Panc1 (cell line): ENCODE measurements around the gene GTF2A2. TPM values are rescaled to one million over a fixed set of nuclear protein-coding genes. Genes with fewer than 3 reads are reported as not detected.

ENCODE experiments used
- ATAC-seq: fragments of 200-7000 bp; cut with Tn5 transposase; 2 replicates; pipeline ENCODE4 v1.9.1; 2020; ENCODE audit warnings: mild to moderate bottlenecking, moderate library complexity
- BruUV-seq: library from RNA; stranded (reverse); fragments of 400-500 nt; replicated peaks from 2 replicates; lab custom pipeline; 2021; lab: Mats Ljungman, UMichigan
- CTCF ChIA-PET: fragments of 300-600 bp; sonication (Branson Sonifier 250); formaldehyde crosslinking; loops from one replicate; lab custom pipeline; 2022; ENCODE audit warnings: antibody characterized with exemption; lab: Charles Lee
- POLR2A ChIA-PET: fragments of 300-600 bp; sonication (Branson Sonifier 250); formaldehyde crosslinking; loops from one replicate; lab custom pipeline; 2022; ENCODE audit warnings: antibody characterized with exemption; lab: Charles Lee
- DNase-seq: peaks from one replicate; pipeline ENCODE4 v3.0.0-alpha.2; 2010; ENCODE audit warnings: low read depth, low spot score
- H3K27ac ChIP-seq: 2 replicates; pipeline ENCODE4 v1.5.1; 2011; ENCODE audit warnings: mild to moderate bottlenecking, low read length, inconsistent platforms
- H3K27me3 ChIP-seq: fragments of 200-500 bp; sonication (Bioruptor generic); 2 replicates; pipeline ENCODE4 v1.6.0; 2014; ENCODE audit warnings: low read length, inconsistent platforms; ENCODE audit not compliant: control insufficient read depth, insufficient read depth
- H3K36me3 ChIP-seq: fragments of 200-500 bp; sonication (Bioruptor generic); 2 replicates; pipeline ENCODE4 v1.5.1; 2014; ENCODE audit warnings: inconsistent platforms, mild to moderate bottlenecking, low read length, moderate library complexity; ENCODE audit not compliant: control insufficient read depth, insufficient read depth
- H3K4me1 ChIP-seq: 2 replicates; pipeline ENCODE4 v1.5.1; 2011; ENCODE audit warnings: inconsistent platforms, mild to moderate bottlenecking, low read length, moderate library complexity; ENCODE audit not compliant: control insufficient read depth, insufficient read depth
- H3K4me3 ChIP-seq, 2 experiments: 2 replicates each; pipeline ENCODE4 v1.5.1; 2011 to 2012; ENCODE audit warnings: low read depth in 2 of 2, low read length in 2 of 2, mild to moderate bottlenecking in 2 of 2, inconsistent platforms in 1 of 2, moderate library complexity in 1 of 2
- H3K9me3 ChIP-seq: fragments of 200-500 bp; sonication (Bioruptor generic); 2 replicates; pipeline ENCODE4 v1.5.1; 2014; ENCODE audit warnings: low read depth, mild to moderate bottlenecking, inconsistent platforms, low read length, moderate library complexity; ENCODE audit not compliant: control insufficient read depth, insufficient read depth
- POLR2AphosphoS5 ChIP-seq: IDR thresholded peaks from 2 replicates; pipeline ENCODE4 v1.6.1; 2012; ENCODE audit warnings: mild to moderate bottlenecking, low read depth, low read length, moderate library complexity
- SIN3A ChIP-seq: IDR thresholded peaks from 2 replicates; pipeline ENCODE4 v1.6.1; 2012; ENCODE audit warnings: low read depth, mild to moderate bottlenecking, low read length, moderate library complexity, borderline replicate concordance; ENCODE audit not compliant: insufficient read depth
- TCF7L2 ChIP-seq: IDR thresholded peaks from 2 replicates; pipeline ENCODE4 v1.6.1; 2011; ENCODE audit warnings: mild to moderate bottlenecking, low read depth, low read length, inconsistent platforms
- in situ Hi-C: cut with HindIII; loops from 2 replicates; pipeline ENCODE4 v1.10.0; 2016; ENCODE audit warnings: low sequenced_read_pairs, low pct_unique_long_range_greater_than_20kb
- intact Hi-C: fragments of 100-400 bp; cut with micrococcal nuclease; formaldehyde crosslinking; loops from one replicate; pipeline ENCODE4 v1.10.0; 2022; ENCODE audit not compliant: unreplicated experiment
- total RNA-seq: library from RNA; stranded (reverse); gene quantifications from one replicate; pipeline ENCODE4 v1.2.1, GENCODE V29; 2021; ENCODE audit not compliant: unreplicated experiment
- TF ChIP-seq, protein P1 (sequence below): fragments of 450-650 bp; IDR thresholded peaks from 2 replicates; pipeline ENCODE4 v1.5.1; 2017; ENCODE audit warnings: mild to moderate bottlenecking
- TF ChIP-seq, protein P2 (sequence below), 2 experiments: IDR thresholded peaks; 2 replicates each; pipeline ENCODE4 v1.6.1; 2011 to 2012; ENCODE audit warnings: low read depth in 2 of 2, control low read depth in 1 of 2, low read length in 1 of 2, mild to moderate bottlenecking in 1 of 2, moderate library complexity in 1 of 2; ENCODE audit not compliant: insufficient read depth in 1 of 2

GTF2A2 gene
- total RNA-seq, 1 experiment from 2014 or later = 234 TPM

DNA sequence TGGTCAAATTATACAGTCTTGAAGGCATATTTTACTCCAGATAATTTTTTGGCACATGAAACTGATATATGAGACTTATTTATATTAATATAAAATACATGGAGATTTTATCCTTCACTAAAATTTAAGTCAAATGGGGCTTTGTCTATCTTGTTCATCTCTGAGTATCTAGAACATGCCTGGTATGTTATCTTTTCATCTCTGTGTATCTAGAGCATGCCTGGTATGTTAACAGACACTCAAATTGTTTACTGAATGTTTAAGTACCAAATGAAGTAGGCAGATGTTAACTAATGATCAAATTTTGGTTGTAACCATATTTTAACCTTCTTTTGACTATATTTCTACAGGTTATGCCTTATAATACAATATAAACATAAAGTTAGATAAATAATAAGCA lies 7.7 kb downstream of the GTF2A2 start:
- BruUV-seq = no TSS peak
- ATAC-seq = no peak
- Histone ChIP-seq H3K27ac (no peak overlapping the region), H3K4me1 (peaks cover 14% of the 10 kb centered on the region), H3K36me3 (peaks cover 32% of the 10 kb centered on the region), H3K9me3 (peaks cover 7% of the 10 kb centered on the region; the same call in 1 of the 2 replicates), H3K4me3 (no peak overlapping the region), H3K27me3 (no peaks in the 10 kb centered on the region)
- POLR2A ChIA-PET = no interaction called here
- DNase-seq = no peak
- in situ Hi-C loops = no loop called here
- intact Hi-C loops = no loop called here
- CTCF ChIA-PET = no interaction called here
- TF ChIP-seq, protein P1, sequence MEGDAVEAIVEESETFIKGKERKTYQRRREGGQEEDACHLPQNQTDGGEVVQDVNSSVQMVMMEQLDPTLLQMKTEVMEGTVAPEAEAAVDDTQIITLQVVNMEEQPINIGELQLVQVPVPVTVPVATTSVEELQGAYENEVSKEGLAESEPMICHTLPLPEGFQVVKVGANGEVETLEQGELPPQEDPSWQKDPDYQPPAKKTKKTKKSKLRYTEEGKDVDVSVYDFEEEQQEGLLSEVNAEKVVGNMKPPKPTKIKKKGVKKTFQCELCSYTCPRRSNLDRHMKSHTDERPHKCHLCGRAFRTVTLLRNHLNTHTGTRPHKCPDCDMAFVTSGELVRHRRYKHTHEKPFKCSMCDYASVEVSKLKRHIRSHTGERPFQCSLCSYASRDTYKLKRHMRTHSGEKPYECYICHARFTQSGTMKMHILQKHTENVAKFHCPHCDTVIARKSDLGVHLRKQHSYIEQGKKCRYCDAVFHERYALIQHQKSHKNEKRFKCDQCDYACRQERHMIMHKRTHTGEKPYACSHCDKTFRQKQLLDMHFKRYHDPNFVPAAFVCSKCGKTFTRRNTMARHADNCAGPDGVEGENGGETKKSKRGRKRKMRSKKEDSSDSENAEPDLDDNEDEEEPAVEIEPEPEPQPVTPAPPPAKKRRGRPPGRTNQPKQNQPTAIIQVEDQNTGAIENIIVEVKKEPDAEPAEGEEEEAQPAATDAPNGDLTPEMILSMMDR = no peak
- TF ChIP-seq, protein P2, sequence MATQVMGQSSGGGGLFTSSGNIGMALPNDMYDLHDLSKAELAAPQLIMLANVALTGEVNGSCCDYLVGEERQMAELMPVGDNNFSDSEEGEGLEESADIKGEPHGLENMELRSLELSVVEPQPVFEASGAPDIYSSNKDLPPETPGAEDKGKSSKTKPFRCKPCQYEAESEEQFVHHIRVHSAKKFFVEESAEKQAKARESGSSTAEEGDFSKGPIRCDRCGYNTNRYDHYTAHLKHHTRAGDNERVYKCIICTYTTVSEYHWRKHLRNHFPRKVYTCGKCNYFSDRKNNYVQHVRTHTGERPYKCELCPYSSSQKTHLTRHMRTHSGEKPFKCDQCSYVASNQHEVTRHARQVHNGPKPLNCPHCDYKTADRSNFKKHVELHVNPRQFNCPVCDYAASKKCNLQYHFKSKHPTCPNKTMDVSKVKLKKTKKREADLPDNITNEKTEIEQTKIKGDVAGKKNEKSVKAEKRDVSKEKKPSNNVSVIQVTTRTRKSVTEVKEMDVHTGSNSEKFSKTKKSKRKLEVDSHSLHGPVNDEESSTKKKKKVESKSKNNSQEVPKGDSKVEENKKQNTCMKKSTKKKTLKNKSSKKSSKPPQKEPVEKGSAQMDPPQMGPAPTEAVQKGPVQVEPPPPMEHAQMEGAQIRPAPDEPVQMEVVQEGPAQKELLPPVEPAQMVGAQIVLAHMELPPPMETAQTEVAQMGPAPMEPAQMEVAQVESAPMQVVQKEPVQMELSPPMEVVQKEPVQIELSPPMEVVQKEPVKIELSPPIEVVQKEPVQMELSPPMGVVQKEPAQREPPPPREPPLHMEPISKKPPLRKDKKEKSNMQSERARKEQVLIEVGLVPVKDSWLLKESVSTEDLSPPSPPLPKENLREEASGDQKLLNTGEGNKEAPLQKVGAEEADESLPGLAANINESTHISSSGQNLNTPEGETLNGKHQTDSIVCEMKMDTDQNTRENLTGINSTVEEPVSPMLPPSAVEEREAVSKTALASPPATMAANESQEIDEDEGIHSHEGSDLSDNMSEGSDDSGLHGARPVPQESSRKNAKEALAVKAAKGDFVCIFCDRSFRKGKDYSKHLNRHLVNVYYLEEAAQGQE (IDR thresholded peaks at IDR 0.05; ENCODE audit: insufficient read depth in 1 of 2, low read depth in 2 of 2, low read length in 1 of 2) = no peak
- TF ChIP-seq TCF7L2 (no peak), POLR2AphosphoS5 (no peak), SIN3A (no peak)

DNA sequence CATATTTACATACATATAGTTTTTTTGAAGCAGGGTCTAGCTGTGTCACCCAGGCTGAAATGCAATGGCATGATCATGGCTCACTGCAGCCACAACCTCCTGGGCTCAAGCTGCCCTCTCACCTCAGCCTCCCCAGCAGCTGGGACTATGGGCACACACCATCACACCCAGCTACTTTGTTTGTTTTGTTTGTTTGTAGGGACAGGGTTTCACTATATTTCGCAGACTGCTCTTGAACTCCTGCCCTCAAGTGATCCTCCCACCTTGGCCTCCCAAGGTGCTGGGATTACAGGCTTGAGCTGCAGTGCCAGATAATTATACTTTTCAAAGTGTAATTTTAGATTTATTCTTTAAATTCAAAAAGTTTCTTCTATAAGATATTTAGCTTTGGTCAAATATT lies 10.2 kb downstream of the GTF2A2 start:
- POLR2A ChIA-PET = interaction anchor here (0.6 kb wide), 1 partner anchor 280 kb away, joined by 14 read pairs; no protein-coding TSS in a partner anchor
- CTCF ChIA-PET = interaction anchor here (0.5 to 1.3 kb wide), 2 partner anchors 62 to 114 kb away, joined by 3 to 6 read pairs; no protein-coding TSS in a partner anchor
- peaks cover 32% of the 10 kb centered on the region for H3K36me3 ChIP-seq

More for the DNA sequence above, 10.2 kb downstream of the GTF2A2 start:
- TF ChIP-seq TCF7L2 = no peak
- no peak for TF ChIP-seq POLR2AphosphoS5
- TF ChIP-seq, protein P1 = no peak
- TF ChIP-seq, protein P2 (IDR thresholded peaks at IDR 0.05; ENCODE audit: insufficient read depth in 1 of 2, low read depth in 2 of 2, low read length in 1 of 2) = no peak
- no peak for TF ChIP-seq SIN3A
- BruUV-seq = no TSS peak
- Histone ChIP-seq H3K4me1 (peaks cover 14% of the 10 kb centered on the region), H3K9me3 (peaks cover under 1% of the 10 kb centered on the region; the same call in 1 of the 2 replicates), H3K27me3 (no peaks in the 10 kb centered on the region), H3K27ac (no peak overlapping the region), H3K4me3 (no peak overlapping the region)
- in situ Hi-C loops = no loop called here
- no peak for DNase-seq
- ATAC-seq = no peak; the same call in 1 of the 2 replicates
- intact Hi-C loops = no loop called here
